Measurements from ENCODE around the gene PRDM1.

The PRDM1 gene

DNA sequence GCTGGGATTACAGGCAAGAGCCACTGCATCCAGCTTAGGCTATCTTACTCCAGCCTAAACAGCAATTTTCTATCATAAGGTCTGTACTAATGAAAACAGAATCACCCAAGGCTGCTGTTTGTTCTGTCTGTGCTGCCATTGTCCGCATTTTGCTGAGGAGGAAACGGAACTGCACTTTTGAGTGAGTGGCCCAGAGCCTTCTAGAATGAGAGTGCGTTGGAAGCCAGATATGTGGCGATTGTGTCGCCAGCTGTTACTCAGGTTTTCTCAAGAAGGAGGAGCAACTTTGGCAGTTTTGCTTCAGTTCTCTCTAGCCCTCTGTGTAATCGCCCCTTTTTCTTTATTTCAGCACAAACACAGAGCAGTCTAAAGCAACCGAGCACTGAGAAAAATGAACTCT is 18.3 kb downstream of the PRDM1 start (continued):
- TF ChIP-seq, protein P1, sequence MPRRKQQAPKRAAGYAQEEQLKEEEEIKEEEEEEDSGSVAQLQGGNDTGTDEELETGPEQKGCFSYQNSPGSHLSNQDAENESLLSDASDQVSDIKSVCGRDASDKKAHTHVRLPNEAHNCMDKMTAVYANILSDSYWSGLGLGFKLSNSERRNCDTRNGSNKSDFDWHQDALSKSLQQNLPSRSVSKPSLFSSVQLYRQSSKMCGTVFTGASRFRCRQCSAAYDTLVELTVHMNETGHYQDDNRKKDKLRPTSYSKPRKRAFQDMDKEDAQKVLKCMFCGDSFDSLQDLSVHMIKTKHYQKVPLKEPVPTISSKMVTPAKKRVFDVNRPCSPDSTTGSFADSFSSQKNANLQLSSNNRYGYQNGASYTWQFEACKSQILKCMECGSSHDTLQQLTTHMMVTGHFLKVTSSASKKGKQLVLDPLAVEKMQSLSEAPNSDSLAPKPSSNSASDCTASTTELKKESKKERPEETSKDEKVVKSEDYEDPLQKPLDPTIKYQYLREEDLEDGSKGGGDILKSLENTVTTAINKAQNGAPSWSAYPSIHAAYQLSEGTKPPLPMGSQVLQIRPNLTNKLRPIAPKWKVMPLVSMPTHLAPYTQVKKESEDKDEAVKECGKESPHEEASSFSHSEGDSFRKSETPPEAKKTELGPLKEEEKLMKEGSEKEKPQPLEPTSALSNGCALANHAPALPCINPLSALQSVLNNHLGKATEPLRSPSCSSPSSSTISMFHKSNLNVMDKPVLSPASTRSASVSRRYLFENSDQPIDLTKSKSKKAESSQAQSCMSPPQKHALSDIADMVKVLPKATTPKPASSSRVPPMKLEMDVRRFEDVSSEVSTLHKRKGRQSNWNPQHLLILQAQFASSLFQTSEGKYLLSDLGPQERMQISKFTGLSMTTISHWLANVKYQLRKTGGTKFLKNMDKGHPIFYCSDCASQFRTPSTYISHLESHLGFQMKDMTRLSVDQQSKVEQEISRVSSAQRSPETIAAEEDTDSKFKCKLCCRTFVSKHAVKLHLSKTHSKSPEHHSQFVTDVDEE (CRISPR knock-in tag; IDR thresholded peaks at IDR 0.05) = no peak
- TF ChIP-seq ZNF565 (CRISPR knock-in tag; conservative IDR thresholded peaks at IDR 0.05; ENCODE audit: low read depth) (no peak), PPARA (CRISPR knock-in tag; IDR thresholded peaks at IDR 0.05; ENCODE audit: borderline replicate concordance) (no peak), TCF4 (CRISPR knock-in tag; IDR thresholded peaks at IDR 0.05; ENCODE audit: borderline replicate concordance) (no peak), RARB (CRISPR knock-in tag; IDR thresholded peaks at IDR 0.05) (no peak), ISL1 (CRISPR knock-in tag; IDR thresholded peaks at IDR 0.05) (no peak)

DNA sequence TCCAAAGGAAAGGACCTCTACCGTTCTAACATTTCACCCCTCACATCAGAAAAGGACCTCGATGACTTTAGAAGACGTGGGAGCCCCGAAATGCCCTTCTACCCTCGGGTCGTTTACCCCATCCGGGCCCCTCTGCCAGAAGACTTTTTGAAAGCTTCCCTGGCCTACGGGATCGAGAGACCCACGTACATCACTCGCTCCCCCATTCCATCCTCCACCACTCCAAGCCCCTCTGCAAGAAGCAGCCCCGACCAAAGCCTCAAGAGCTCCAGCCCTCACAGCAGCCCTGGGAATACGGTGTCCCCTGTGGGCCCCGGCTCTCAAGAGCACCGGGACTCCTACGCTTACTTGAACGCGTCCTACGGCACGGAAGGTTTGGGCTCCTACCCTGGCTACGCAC is 18.8 kb downstream of the PRDM1 start:
- ATAC-seq = no peak
- TF ChIP-seq, protein P2, sequence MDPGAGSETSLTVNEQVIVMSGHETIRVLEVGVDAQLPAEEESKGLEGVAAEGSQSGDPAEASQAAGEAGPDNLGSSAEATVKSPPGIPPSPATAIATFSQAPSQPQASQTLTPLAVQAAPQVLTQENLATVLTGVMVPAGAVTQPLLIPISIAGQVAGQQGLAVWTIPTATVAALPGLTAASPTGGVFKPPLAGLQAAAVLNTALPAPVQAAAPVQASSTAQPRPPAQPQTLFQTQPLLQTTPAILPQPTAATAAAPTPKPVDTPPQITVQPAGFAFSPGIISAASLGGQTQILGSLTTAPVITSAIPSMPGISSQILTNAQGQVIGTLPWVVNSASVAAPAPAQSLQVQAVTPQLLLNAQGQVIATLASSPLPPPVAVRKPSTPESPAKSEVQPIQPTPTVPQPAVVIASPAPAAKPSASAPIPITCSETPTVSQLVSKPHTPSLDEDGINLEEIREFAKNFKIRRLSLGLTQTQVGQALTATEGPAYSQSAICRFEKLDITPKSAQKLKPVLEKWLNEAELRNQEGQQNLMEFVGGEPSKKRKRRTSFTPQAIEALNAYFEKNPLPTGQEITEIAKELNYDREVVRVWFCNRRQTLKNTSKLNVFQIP (CRISPR knock-in tag; IDR thresholded peaks at IDR 0.05; ENCODE audit: borderline replicate concordance, low read depth) = no peak
- TF ChIP-seq ZFP3 (CRISPR knock-in tag; IDR thresholded peaks at IDR 0.05) (no peak), TCF4 (CRISPR knock-in tag; IDR thresholded peaks at IDR 0.05; ENCODE audit: borderline replicate concordance) (no peak), OSR1 (CRISPR knock-in tag; IDR thresholded peaks at IDR 0.05) (no peak), ESRRG (CRISPR knock-in tag; IDR thresholded peaks at IDR 0.05) (no peak), ARNTL (CRISPR knock-in tag; IDR thresholded peaks at IDR 0.05; ENCODE audit: borderline replicate concordance, low read depth) (no peak), RARB (CRISPR knock-in tag; IDR thresholded peaks at IDR 0.05) (no peak), ZC3H10 (CRISPR knock-in tag; IDR thresholded peaks at IDR 0.05) (no peak), SNAI2 (CRISPR knock-in tag; IDR thresholded peaks at IDR 0.05) (no peak), ZNF565 (CRISPR knock-in tag; conservative IDR thresholded peaks at IDR 0.05; ENCODE audit: low read depth) (no peak)
- TF ChIP-seq, protein P3, sequence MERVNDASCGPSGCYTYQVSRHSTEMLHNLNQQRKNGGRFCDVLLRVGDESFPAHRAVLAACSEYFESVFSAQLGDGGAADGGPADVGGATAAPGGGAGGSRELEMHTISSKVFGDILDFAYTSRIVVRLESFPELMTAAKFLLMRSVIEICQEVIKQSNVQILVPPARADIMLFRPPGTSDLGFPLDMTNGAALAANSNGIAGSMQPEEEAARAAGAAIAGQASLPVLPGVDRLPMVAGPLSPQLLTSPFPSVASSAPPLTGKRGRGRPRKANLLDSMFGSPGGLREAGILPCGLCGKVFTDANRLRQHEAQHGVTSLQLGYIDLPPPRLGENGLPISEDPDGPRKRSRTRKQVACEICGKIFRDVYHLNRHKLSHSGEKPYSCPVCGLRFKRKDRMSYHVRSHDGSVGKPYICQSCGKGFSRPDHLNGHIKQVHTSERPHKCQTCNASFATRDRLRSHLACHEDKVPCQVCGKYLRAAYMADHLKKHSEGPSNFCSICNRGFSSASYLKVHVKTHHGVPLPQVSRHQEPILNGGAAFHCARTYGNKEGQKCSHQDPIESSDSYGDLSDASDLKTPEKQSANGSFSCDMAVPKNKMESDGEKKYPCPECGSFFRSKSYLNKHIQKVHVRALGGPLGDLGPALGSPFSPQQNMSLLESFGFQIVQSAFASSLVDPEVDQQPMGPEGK (CRISPR knock-in tag; IDR thresholded peaks at IDR 0.05; ENCODE audit: borderline replicate concordance) = no peak

DNA sequence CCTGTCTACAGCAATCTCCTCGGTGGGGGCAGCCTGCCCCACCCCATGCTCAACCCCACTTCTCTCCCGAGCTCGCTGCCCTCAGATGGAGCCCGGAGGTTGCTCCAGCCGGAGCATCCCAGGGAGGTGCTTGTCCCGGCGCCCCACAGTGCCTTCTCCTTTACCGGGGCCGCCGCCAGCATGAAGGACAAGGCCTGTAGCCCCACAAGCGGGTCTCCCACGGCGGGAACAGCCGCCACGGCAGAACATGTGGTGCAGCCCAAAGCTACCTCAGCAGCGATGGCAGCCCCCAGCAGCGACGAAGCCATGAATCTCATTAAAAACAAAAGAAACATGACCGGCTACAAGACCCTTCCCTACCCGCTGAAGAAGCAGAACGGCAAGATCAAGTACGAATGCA is 19.4 kb downstream of the PRDM1 start:
- no peak for ATAC-seq
- TF ChIP-seq, protein P2 (CRISPR knock-in tag; IDR thresholded peaks at IDR 0.05; ENCODE audit: borderline replicate concordance, low read depth) = no peak
- no peak for TF ChIP-seq TOX (CRISPR knock-in tag; IDR thresholded peaks at IDR 0.05; ENCODE audit: borderline replicate concordance)
- TF ChIP-seq ZNF565 (CRISPR knock-in tag; conservative IDR thresholded peaks at IDR 0.05; ENCODE audit: low read depth) = no peak
- TF ChIP-seq ISL1 (CRISPR knock-in tag; IDR thresholded peaks at IDR 0.05) = no peak
- TF ChIP-seq, protein P4, sequence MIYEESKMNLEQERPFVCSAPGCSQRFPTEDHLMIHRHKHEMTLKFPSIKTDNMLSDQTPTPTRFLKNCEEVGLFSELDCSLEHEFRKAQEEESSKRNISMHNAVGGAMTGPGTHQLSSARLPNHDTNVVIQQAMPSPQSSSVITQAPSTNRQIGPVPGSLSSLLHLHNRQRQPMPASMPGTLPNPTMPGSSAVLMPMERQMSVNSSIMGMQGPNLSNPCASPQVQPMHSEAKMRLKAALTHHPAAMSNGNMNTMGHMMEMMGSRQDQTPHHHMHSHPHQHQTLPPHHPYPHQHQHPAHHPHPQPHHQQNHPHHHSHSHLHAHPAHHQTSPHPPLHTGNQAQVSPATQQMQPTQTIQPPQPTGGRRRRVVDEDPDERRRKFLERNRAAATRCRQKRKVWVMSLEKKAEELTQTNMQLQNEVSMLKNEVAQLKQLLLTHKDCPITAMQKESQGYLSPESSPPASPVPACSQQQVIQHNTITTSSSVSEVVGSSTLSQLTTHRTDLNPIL (CRISPR knock-in tag; IDR thresholded peaks at IDR 0.05; ENCODE audit: low read depth) = no peak
- TF ChIP-seq, protein P3 (CRISPR knock-in tag; IDR thresholded peaks at IDR 0.05; ENCODE audit: borderline replicate concordance) = no peak
- TF ChIP-seq GLIS3 (CRISPR knock-in tag; IDR thresholded peaks at IDR 0.05) = no peak
- TF ChIP-seq SNAI2 (CRISPR knock-in tag; IDR thresholded peaks at IDR 0.05) = no peak
- no peak for TF ChIP-seq ZFP30 (CRISPR knock-in tag; IDR thresholded peaks at IDR 0.05)
- no peak for TF ChIP-seq BACH2 (CRISPR knock-in tag; IDR thresholded peaks at IDR 0.05; ENCODE audit: borderline replicate concordance)
- no peak for TF ChIP-seq PPARA (CRISPR knock-in tag; IDR thresholded peaks at IDR 0.05; ENCODE audit: borderline replicate concordance)
